ENCODE data around the gene AKAP9. TPM values are rescaled to one million over a fixed set of nuclear protein-coding genes. Genes with fewer than 3 reads are reported as not detected.
A peak's percentile ranks its signal among the peaks of the same experiment; 100 is the strongest.
"Not testable (repeated sequence)": the region's sequence is repeated elsewhere in the genome, so short reads cannot be mapped to it uniquely, and the experiment has no call there.

AKAP9 gene
- total RNA-seq = 100 to 1,000 TPM in 1 of 9 donors, 10 to 100 TPM in 8; 37.7 to 122 (median 69.5) TPM
- polyA plus RNA-seq = 10 to 100 TPM; 22.7 to 46.0 (median 35.0) TPM
- long read RNA-seq, donor 1, partial matches to known transcripts = 318 of 587 reads
- long read RNA-seq, donor 1, other reads (novel, unspliced or antisense) = 266 of 587 reads
- long read RNA-seq, donor 2, partial matches to known transcripts = 445 of 455 reads
- long read RNA-seq, donor 2, other reads (novel, unspliced or antisense) = 6 of 455 reads
- long read RNA-seq, donor 3, partial matches to known transcripts = 237 of 460 reads
- long read RNA-seq, donor 3, other reads (novel, unspliced or antisense) = 221 of 460 reads
- long read RNA-seq, donor 4, transcript AKAP9-205 (7 exons, 1,356 nt) = major isoform, 13 of 81 reads
- long read RNA-seq, donor 4, partial matches to known transcripts = 60 of 81 reads
- long read RNA-seq, donor 4, other reads (novel, unspliced or antisense) = 6 of 81 reads
- long read RNA-seq, donor 5, partial matches to known transcripts = 7 of 12 reads
- long read RNA-seq, donor 5, other reads (novel, unspliced or antisense) = 5 of 12 reads
- long read RNA-seq, donor 6, transcript AKAP9-205 (7 exons, 1,356 nt) = major isoform, 11 of 62 reads
- long read RNA-seq, donor 6, partial matches to known transcripts = 40 of 62 reads
- long read RNA-seq, donor 6, other reads (novel, unspliced or antisense) = 10 of 62 reads
- long read RNA-seq, donor 7, transcript AKAP9-205 (7 exons, 1,356 nt) = major isoform, 5 of 300 reads
- long read RNA-seq, donor 7, partial matches to known transcripts = 192 of 300 reads
- long read RNA-seq, donor 7, other reads (novel, unspliced or antisense) = 103 of 300 reads
- long read RNA-seq, donor 8, partial matches to known transcripts = 374 of 627 reads
- long read RNA-seq, donor 8, other reads (novel, unspliced or antisense) = 249 of 627 reads
- long read RNA-seq, donor 9, partial matches to known transcripts = 211 of 385 reads
- long read RNA-seq, donor 9, other reads (novel, unspliced or antisense) = 172 of 385 reads
- long read RNA-seq, donor 10, partial matches to known transcripts = 151 of 276 reads
- long read RNA-seq, donor 10, other reads (novel, unspliced or antisense) = 123 of 276 reads

DNA sequence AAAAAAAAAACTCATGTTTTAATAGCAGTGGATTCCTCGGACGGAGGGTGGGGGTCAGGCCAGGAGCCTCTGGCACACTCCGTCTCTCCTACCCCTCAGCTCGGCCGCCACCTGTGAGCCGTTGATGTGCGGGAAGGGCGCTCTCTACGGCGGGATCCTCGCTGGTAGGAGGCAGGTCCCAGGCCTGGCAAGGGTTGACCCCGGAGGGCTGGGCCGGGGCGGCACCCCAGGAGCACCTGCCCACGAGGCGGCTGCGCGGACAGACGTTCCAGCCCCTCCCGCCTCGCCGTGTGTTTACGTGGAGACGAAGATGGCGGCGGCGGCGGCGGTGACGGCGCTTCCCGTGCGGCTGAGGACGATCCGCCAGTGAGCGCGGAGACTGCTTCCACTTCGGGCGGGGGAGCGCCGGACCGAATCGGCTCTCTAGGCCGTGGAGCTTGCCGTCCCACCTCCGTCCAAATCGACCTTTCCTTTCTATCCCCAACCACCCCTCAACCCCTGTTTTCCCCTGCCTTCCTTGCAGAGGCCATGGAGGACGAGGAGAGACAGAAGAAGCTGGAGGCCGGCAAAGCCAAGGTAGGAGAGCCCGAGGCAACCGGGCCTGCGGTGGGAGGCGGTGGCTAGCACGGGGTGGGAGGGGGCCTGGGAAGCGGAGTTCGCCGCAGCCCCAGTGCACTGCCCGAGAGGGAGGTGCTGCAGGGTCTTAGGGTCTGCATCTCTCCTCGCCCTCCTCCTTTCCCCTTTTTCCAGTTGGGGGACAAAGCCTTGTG, at the start of gene AKAP9:
Gene AKAP9 (plus strand): TSS at position 291 of the 770 bp plus-strand sequence. CDS start 238 bp downstream, at position 529.
- Histone ChIP-seq H3K9me3 (replicated peaks in 1 of 3) (no peaks in the 10 kb centered on the region), H3K4me1 (replicated peaks in 1 of 2) (peaks cover 16 to 40% of the 10 kb centered on the region in 2 donors), H3K27me3 (no peaks in the 10 kb centered on the region), H3K27ac (peak within 1 kb of the TSS; percentile 75 to 98 (median 91)), H3K36me3 (replicated peaks in 1 of 2) (no peaks in the 10 kb centered on the region), H3K4me3 (peak within 1 kb of the TSS; percentile 12 to 94 (median 72))
- DNase-seq = peak; percentile 91 to 95 (median 92)
- TF ChIP-seq POLR2A (IDR thresholded peaks at IDR 0.05) = peak; percentile 54 to 93
- TF ChIP-seq, protein P1, sequence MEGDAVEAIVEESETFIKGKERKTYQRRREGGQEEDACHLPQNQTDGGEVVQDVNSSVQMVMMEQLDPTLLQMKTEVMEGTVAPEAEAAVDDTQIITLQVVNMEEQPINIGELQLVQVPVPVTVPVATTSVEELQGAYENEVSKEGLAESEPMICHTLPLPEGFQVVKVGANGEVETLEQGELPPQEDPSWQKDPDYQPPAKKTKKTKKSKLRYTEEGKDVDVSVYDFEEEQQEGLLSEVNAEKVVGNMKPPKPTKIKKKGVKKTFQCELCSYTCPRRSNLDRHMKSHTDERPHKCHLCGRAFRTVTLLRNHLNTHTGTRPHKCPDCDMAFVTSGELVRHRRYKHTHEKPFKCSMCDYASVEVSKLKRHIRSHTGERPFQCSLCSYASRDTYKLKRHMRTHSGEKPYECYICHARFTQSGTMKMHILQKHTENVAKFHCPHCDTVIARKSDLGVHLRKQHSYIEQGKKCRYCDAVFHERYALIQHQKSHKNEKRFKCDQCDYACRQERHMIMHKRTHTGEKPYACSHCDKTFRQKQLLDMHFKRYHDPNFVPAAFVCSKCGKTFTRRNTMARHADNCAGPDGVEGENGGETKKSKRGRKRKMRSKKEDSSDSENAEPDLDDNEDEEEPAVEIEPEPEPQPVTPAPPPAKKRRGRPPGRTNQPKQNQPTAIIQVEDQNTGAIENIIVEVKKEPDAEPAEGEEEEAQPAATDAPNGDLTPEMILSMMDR (IDR thresholded peaks at IDR 0.05) = peak in 1 of 6 experiments; percentile 12
- intact Hi-C loops (cut with DNase I) = no loop called here
- WGBS, 4 donors = 0 to 1% (median 0%) methylated on average over 9 to 59 of the region's 59 CpGs

DNA sequence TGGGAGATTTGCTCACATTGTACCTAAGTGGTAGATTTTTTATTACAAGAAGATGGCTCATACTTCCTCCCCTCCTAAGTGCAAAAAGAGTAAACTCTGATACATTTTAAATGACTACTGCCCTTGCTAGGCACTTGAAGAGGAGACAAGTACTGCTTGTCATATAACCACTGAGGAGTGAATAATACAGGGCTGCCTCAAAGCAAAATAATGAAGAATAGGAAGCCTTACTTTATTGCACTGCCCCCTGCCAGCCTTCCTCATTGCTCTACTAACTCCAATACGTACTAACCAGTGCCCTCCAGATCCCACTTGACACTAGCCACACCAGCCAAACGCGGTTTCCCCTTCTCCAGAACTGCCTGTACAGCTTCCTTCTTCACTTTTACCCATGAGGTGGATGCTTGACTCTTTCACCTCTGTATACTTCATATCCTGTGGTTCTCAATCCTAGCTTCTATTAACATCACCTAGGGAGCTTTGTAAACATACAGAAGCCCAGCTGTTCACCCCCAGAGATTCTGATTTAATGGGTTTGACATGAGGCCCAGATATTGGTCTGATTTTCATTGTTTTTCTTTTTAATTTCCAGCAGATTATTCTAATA, 48.5 kb upstream of the AKAP9 start:
- no peak overlapping the region for H3K27ac ChIP-seq
- intact Hi-C loops (cut with DNase I) = no loop called here
- WGBS, 4 donors = 53 to 68% (median 61%) methylated on average over 3 of the region's 3 CpGs

DNA sequence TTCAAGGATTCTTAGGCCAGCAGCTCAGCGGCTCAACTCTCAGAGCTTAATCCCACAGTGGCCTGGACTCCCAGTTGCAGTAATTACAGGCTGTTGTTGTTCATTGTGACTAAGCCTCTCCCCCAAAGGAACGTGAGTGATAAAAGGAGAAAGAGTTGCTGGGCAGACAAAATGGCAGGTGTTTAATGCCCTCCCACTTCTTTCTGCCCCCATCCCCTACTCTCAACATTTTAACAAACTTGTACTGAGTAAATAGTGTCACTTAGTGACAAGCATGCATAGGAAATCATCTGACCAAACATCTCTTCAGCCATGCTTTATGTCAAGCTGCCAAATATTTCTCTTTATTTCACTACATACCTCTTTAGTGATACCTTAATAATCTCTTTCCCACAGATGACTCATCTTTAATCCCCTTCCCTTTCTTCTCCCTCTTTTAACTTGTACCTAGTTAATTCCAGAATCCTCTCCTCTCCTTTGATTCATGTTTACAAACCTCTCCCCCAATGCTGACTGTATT, 47.8 kb upstream of the AKAP9 start:
- TF ChIP-seq, protein P1 (IDR thresholded peaks at IDR 0.05) = no peak
- TF ChIP-seq POLR2A (IDR thresholded peaks at IDR 0.05) = no peak
- Histone ChIP-seq H3K36me3 (replicated peaks in 1 of 2) (no peaks in the 10 kb centered on the region), H3K4me1 (replicated peaks in 1 of 2) (no peaks in the 10 kb centered on the region), H3K4me3 (no peak overlapping the region), H3K9me3 (replicated peaks in 1 of 3) (no peaks in the 10 kb centered on the region), H3K27ac (no peak overlapping the region), H3K27me3 (no peaks in the 10 kb centered on the region)
- intact Hi-C loops (cut with DNase I) = no loop called here
- DNase-seq = no peak
- 53 to 66% (median 57%) methylated on average over 2 of the region's 2 CpGs for WGBS, 4 donors

More for the DNA sequence above, 48.5 kb upstream of the AKAP9 start:
- Histone ChIP-seq H3K4me1 (replicated peaks in 1 of 2) (no peaks in the 10 kb centered on the region), H3K36me3 (replicated peaks in 1 of 2) (no peaks in the 10 kb centered on the region), H3K4me3 (no peak overlapping the region), H3K27me3 (no peaks in the 10 kb centered on the region), H3K9me3 (replicated peaks in 1 of 3) (no peaks in the 10 kb centered on the region)
- TF ChIP-seq POLR2A (IDR thresholded peaks at IDR 0.05) = no peak
- TF ChIP-seq, protein P1 (IDR thresholded peaks at IDR 0.05) = no peak
- DNase-seq = no peak

- intact Hi-C loops (cut with DNase I); H3K9me3 ChIP-seq (replicated peaks in 1 of 3); H3K36me3 ChIP-seq (replicated peaks in 1 of 2); H3K4me3 ChIP-seq; H3K27me3 ChIP-seq; H3K4me1 ChIP-seq (replicated peaks in 1 of 2); DNase-seq; H3K27ac ChIP-seq: not testable (repeated sequence)
- 83 to 89% (median 86%) methylated on average over 5 of the region's 5 CpGs for whole genome bisulfite sequencing, 4 donors
These were observed 47.0 kb upstream of the AKAP9 start for GRCh38 chr7:91893699-91894098.
